Esophagus squamous epithelium (tissue), 4 donors: ENCODE measurements around the gene TIMM23B.
"Not testable (repeated sequence)": the region's sequence is repeated elsewhere in the genome, so short reads cannot be mapped to it uniquely, and the experiment has no call there.

Experiments
- POLR2A ChIP-seq, 4 donors: fragments of 450-650 bp; IDR thresholded peaks; one replicate each; pipeline ENCODE4 v1.6.1; 2017; ENCODE audit warnings: antibody characterized with exemption in 4 of 4, mild to moderate bottlenecking in 4 of 4, moderate library complexity in 3 of 4
- TF ChIP-seq, protein P1 (sequence below), 6 experiments: fragments of 450-650 bp in 4 of 6; fragments of 200-600 bp in 2 of 6; sonication (generic) in 2 of 6; IDR thresholded peaks; one replicate each; pipeline ENCODE4 v1.5.1; 2016 to 2019; ENCODE audit warnings: antibody characterized with exemption in 6 of 6, mild to moderate bottlenecking in 4 of 6, moderate library complexity in 4 of 6

DNA sequence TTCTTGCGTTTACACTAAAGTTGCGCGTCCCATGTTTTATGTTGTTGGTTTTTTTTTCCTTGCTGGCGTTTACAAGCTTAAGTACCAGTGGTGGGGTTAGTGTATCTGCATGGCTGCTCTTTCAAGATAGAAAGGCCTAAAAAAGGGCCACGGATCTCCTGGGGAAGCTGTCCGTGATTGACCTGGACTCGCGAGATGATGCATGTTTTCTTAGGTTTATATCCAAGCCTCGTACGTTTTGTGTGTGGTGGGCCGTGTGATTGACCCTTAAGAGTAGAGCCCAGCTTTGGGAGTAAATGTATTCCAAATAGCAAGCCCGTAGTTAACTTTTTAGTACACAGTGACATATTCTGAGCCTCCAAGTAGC, 469 bp downstream of the TIMM23B start:
- TF ChIP-seq, protein P1, sequence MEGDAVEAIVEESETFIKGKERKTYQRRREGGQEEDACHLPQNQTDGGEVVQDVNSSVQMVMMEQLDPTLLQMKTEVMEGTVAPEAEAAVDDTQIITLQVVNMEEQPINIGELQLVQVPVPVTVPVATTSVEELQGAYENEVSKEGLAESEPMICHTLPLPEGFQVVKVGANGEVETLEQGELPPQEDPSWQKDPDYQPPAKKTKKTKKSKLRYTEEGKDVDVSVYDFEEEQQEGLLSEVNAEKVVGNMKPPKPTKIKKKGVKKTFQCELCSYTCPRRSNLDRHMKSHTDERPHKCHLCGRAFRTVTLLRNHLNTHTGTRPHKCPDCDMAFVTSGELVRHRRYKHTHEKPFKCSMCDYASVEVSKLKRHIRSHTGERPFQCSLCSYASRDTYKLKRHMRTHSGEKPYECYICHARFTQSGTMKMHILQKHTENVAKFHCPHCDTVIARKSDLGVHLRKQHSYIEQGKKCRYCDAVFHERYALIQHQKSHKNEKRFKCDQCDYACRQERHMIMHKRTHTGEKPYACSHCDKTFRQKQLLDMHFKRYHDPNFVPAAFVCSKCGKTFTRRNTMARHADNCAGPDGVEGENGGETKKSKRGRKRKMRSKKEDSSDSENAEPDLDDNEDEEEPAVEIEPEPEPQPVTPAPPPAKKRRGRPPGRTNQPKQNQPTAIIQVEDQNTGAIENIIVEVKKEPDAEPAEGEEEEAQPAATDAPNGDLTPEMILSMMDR (IDR thresholded peaks at IDR 0.05): not testable (repeated sequence)
- TF ChIP-seq POLR2A (IDR thresholded peaks at IDR 0.05): not testable (repeated sequence)
